H4 (cell line): ENCODE results near the gene FOXN3. TPM values are rescaled to one million over a fixed set of nuclear protein-coding genes. Genes with fewer than 3 reads are reported as not detected.

Experiments
- DNase-seq: peaks from one replicate; pipeline ENCODE4 v3.0.0-alpha.2; 2015; ENCODE audit warnings: low spot score
- total RNA-seq: library from RNA; depleted of rRNA; stranded (reverse); fragments of >200 nt; shearing (Covaris generic); gene quantifications from 2 replicates; pipeline ENCODE4 v1.2.3, GENCODE V29; 2014

FOXN3 gene
- total RNA-seq, 1 experiment from 2014 or later, result 12.2 TPM

DNA sequence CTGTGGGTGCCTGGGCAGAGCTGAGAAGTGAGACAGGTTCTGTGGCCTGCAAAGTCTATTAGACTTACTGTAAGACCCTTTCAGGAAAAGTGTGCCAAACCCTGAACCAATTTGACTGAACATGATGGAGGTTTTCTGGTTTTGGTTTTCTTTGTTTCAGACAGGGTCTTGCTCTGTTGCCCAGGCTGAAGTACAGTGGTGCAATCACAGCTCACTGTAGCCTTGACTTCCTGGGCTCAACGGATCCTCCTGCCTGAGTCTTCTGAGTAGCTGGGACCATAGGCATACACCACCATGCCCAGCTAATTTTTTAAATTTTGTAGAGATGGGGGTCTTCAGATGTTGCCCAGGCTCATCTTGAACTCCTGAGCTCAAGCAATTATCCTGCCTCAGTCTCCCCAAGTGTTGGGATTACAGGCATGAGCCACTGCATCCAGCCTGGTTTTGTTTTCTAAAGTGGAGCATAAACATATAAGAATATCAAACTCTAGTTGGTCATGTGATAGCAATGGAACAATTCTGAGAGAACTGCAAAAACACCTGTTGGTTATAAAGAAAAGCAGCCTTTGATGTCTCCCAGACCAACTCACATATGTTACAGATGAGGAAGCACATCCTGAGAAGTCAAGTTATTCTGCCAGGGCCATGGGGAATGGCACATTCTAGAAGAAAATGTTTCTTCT lies 166.9 kb downstream of the FOXN3 start:
- no peak for DNase-seq

DNA sequence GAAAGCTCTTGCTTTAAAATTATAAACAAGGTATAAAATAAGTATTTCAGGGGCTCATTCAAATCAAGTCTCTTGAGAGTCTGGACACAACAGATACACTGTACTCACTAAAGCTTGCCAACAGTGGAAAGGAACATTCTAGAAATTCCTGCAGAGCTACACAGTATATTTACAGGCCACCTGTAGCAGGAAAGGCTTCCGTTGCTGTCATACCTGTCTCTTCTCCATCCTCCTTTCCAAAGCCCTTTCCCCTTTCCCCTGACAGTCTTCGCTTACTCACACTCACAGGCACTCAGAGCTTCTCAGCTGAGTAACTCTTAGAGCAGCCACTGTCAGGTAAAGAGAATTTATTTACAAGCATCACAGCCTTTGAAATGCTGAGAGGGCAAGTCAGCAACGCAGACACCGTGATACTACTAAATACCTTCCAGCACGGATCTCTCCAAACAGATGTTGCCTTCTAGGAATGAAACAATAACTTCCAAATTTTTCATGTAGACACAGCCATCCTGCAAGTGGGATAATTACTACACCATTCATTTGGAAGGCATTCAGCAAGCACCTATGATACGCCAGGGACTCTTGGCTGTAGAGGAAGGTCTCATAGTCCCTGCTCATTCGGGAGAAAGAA lies 167.9 kb downstream of the FOXN3 start:
- no peak for DNase-seq

DNA sequence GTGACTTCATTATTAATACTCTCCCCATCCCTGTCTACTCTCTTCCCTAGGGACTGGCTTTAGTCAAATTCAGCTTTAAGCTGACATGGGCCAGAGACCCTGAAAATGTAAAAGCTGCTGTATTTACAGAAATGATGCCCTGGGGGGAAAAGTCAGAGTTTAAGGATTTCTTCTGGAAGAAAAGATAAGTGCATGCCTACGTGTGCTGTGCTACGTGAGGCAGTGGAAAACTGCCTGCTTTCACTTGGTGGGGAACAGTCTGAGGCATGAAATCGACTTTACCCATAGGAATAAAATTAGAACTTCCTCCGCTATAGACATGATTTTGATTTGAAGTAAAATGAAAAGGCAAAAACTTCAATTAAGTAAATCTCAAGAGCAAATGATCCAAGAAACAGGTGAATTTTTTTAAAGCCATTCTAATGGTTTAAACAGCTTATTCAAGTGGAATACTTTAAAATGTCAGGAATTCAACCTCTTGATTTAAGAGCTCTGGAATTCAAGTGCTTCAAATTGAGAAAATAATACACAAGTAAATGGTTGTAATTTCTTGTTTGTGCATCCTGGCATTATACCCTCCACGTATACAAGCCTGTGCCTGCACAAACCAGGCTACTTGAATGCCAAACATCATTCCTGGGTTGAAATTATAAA lies 168.5 kb downstream of the FOXN3 start:
- no peak for DNase-seq

DNA sequence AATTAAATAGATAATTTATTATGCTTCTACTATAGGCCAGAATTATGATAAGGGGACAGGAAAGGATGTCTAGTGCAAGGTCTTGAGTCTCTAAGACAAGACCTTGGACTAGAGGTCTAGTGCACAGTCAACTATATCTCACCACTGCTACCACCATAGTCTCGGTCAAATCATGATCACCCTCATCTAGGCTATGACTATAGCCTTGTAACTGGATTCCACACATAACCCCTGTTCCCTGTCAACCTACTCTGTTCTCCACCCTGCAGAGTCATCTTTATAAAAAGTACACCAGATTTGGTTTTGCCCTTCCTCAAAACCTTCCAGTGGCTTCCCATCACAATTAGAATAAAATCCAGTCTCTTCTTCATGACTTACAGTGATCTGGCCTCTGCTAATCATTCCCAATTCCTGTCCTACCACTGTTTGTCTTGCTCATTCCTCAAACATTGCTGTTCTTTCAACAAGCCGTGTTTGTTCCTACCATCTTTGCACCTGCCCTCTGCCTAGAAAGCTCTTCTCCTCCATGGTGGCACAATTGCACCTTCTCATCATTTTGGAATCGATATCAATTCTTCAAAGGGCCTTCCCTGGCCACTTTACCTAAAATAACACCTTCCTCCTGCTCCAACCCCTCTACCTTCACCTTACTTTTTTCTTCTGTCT lies 169.4 kb downstream of the FOXN3 start:
- DNase-seq, result no peak

DNA sequence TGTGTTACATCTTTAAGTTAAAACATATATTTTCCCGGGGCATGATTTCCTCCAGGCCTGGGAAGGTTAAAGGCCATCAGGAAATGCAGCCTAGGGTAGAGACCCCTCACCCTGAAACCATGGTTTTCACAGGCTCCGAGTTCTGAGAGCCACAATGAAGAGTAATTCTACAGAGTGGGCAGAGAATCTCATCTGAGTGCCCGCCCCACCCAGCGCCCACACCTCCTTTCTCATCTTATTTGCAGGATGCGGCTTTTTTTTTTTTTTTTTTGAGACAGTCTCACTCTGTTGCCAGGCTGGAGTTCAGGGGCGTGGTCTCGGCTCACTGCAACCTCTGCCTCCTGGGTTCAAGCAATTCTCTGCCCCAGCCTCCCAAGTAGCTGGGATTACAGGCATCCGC lies 170.7 kb downstream of the FOXN3 start:
- no peak for DNase-seq

DNA sequence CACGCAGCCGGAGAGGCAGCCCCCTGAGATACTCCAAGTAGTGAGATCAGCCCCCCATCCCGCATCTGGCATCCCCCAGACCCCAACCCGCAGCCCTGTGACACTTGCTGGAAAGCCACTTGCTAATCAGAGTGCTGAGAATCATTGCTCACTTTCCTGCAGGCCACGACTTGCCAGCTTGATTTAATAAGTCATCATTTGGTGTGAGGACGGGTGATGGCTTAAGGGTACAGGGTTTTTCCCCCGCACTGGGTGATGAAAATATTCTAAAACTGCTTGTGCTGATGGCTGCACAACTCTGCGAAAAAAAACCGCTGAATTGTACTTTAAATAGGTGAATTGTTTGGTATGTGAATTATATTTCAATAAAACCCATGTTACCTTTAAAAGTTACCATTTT lies 171.2 kb downstream of the FOXN3 start:
- no peak for DNase-seq

DNA sequence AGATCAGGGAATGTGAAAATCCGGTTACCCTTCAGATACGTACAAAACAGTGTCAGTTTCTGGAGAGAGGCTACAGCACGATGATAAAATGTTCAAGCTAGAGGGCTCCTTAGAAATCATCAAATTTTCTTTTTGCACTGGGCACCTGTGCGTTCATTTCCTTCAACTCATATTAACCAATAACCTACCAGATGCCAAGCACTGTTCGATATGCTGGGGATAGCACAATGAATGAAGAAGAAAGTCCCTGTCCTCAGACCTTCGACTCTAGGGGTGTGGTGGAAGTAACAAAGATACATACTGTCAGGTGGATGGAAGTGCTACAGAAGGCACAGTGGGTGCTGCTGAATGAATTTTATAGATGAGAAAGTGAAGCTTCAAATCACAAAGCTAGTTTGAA lies 172.3 kb downstream of the FOXN3 start:
- DNase-seq, result no peak

DNA sequence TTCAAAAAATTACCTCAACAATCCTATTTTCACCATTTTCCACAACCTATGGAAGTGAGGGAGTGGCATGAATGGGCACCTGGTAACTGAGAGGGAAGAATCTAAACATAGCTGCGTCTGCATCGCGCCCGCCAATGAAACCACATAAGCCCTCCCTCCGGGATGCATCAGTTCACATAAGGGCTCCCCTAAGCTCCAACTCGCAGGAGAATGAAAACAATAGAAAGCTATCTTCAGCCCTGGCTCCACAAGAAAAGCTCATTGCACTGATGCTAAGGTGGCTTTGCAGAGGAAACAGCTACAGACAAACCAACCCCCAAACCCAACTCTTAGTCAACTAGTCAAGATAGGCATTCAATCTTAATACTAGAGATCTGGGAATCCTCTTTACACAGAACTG lies 173.3 kb downstream of the FOXN3 start:
- no peak for DNase-seq

DNA sequence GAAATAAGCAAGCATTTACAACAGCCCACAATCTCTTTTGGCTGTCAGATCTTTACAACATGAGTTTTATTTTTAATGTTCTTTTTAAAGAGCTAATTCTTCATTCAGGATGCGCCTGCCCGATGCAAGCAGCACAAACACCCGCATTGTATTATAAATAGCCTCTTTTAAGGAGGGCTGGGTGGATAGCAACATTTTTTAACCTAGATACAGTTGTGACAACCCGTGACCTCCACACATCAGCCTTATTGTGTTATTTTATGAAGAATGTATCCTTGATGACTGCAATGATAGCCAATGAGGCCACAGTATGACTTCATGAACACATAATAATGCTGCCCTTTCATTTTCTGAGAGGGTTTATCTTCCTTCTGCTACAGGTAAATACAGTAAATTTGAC lies 173.7 kb downstream of the FOXN3 start:
- no peak for DNase-seq

DNA sequence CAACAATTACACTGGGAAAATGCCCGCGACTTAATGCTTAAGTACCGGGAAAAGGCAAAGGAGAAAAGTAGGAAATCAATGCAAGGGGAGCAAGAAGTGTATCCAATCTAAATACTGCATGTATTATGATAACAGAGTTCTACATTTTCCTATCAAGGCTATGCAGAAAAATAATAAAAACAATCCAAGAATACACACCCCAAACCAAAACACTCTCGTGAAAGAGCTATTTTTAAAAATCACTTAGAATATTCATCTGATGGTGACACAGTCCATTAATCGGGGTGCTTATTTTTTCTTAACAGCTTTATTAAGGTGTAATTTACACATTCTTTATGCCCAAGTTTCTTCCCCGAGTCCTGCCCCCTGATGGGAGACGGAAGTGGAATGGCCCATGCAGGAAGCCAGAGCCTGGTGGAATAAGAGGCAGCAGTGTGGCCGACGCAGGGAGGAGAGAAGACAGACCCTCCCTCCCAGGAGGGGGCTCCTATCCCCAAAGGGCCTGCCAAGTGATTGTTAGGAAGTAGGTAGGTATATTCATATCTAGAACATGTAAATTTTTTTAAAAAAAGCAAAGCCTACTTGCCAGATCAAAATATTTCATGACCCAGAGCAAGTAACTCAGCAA lies 174.3 kb downstream of the FOXN3 start:
- no peak for DNase-seq

DNA sequence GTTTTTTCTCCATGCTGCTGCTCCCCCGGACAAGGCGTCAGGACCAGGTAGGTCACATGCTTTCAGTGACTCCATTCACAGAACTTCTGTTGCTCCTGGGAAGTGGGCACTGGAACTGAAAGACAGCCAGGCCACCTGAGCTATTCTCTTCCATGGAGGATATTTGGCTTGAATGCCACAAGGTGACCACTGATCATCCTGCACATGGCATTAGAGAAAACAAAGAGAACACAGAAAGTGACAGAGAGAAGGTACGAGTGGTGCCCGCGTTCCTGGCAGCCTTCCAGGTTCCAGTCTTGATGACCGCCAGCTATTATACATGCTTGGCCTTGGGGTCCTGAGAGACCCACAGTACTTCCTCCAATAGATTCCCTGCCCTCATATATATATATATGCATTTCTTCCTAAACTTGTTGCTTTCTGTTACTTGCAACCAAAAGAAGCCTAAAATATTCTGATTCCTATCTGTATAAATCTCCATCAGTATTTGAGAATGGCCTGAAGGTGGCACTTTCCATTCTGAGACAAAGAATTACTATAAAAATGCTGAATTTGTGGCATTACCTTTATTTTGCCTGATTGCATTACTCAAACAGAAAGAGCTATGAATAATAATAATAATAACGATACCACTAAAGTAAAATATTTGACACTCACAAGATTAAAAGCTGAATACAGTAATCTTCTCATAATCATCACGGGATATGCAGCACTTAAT lies 174.9 kb downstream of the FOXN3 start:
- DNase-seq, result no peak

DNA sequence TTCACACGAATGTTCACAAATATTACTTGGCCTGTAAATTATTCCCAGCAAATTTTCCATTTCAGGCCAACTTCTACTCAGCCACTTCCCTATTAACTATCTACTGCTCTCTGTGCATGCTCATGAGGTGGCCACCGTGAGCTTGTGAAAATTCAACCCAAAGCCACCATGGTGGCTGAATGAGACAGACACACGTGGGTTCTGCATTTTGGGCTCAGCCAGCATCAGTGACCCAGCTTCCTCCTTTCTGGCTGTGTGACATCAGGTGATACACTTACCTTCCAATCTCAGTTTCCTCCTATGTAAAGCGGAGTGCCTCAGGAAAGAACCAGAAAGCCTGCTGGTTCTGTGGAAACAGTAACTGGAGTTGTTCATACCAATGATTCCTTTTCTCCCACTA lies 175.8 kb downstream of the FOXN3 start:
- no peak for DNase-seq

DNA sequence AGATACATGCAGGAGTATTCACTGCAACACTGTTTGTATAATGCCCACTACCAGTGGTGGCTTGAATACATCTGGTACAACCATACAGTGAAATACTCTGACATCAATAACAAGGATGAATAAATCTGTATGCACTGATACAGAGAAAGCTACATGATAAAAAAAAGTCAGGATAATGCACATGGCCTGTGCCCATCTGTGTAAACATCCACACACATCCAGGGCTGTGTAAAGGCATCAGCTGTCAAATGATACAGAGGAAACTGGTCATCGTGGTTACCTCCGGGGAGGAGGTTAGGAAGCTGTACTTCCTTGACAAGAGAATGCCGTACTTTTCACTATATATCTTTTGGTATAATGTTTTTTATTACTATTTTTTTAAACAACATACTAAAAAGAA lies 176.6 kb downstream of the FOXN3 start:
- DNase-seq, result no peak

DNA sequence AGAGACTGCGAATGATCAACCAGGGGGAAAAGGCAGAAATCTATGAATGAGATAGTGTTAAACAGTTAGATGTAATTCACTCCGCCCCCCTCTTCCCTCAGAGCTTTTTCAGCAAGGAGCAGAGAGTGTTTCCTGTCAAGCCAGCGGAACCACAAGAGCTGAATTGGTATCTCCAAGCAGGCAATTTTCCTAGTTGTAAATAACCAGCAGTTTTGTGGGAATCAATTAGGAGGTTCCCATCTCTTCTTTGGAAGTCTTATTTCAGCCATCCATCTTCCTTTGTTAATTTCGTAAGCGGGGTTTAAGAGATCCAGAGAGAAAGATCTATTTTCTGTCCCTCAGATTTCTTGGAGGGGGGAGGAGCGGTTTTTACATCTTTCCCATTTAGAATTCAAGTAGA lies 178.0 kb downstream of the FOXN3 start:
- DNase-seq, result no peak

DNA sequence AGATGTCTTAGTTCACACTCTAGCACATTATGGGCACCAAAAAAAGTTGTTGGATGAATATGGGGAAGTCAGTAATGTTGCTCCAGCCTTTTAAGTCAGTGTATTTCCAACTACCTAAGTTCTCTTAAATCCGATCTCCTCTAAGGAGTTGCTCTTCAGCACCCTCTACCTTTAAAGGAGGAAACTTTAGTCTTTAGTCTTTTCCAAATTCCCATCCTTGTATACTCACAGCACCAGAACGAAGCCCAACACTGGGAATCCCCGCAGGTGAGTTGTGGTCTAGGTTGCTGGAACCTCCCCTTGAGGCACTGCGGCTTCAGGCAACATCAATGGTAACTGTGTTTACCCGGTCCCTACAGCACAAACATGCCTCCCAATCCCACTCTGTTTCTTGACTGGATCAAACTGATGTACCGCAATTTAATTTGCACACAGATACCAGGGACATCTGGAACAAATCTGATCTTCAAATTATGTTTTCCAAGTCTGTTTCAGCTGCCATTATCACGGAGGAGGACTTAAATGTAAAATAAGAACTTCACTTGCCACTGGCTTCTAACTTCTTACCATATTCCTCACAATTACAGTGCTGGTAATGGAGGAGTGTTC lies 179.0 kb downstream of the FOXN3 start:
- DNase-seq, result no peak

DNA sequence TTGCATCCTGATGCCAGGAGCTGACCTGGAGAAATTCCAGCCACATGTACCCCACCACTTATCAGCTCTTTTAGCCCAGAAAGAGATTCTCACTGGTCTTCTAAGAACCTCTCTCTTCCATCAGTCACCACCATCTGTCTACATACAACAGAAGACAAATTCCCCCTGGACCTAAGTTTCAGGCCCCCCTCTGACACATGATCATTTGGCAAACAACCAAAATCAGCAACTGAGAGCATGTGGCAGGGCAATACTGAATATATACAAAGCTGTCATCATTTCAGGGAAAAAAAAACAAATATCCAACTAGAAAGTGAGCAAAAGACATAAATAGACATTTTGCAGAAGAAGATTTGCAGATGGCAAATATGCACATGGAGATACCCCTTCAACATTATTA lies 180.2 kb downstream of the FOXN3 start:
- no peak for DNase-seq

DNA sequence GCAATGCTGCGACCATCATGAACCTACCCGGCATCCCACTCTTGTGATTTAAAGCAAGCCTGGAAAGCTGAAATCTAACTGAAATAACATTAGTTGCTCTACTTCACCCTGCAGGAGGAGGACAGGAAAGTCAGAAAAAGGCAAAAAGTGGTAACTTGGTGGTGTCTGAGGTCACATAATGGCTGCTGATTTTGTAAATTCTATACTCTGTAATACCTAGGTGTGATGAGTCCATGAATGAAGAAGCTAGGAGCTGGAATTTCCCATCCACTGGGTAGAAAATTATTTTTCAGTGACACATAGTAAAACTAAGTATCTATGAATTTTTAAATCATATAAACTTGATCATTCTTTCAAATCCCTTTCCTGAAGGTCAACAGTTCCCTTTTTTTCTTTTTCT lies 183.8 kb downstream of the FOXN3 start:
- no peak for DNase-seq

DNA sequence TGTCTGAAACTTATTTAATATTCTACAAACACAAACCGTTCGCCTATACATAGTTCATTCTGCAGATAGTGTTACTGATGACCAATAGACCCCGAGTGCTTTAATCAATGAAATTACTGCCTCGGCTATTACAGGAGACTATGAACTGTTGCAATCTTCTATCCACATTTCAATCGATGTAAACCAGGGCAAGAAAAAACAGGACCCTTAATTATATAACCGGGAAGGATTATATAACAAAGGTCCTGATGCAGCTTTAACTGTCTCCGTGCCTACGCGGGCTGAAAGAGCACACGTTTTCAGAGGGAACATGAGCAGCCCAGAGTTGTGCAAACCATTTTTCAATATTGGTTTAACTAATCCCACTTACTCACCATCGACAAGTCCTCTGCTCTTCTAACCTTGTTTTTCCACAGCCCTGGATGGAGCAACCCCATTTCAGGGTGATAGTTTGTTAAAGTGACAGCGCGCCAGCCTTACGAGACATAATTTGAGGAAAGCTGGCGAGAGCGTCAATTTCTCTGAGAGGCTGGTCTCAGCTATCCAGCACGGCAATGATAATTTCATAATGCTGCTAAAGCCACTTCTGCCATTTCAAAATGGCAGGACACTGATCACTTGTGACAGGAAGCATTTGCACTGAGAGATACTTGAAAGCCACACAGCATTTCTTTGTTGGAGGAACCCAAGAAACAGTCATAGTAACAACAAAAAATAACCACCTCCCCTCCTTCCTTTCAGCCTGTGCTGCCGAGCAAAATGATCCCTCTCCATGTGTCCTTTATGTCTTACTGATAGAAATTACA lies 184.6 kb downstream of the FOXN3 start:
- no peak for DNase-seq

DNA sequence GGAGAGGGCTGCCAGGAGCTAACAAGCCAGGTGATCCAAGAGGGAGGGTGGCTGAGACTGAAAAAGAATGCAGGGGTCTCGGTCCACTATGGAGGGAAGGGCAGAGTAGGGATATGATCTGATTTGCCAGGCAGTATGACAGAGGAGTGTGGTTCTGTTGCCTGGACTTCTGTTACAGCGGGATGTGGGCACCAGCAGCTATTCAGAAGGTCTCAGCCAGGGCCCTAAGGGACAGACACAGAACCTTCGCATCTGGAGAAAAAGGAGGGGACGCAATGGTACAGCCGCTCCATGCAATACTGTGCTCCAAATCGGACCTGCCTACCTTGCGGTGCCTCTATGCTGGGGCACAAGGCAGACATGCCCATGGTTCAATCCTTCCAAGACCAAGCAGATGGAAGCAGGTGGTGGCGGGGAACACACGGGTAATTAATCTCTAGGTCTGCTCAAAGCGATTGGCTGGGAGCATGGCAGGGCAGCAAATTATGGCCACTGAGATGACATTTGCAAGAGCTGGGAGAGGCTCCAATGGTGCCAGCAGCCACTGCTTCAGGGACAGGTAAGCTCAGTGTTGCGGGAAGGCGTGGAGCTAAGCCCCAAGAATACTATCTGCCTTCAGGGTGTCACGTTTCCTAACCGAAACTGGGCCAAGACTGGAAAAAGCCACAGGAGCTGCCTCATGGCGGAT lies 185.5 kb downstream of the FOXN3 start:
- DNase-seq, result no peak
